ENCODE data around the gene PLSCR2. TPM values are rescaled to one million over a fixed set of nuclear protein-coding genes. Genes with fewer than 3 reads are reported as not detected.

Gene PLSCR2
- total and polyA plus RNA-seq, 4 donors = 0.25 TPM; not detected in 3

GRCh38 chr3:146449613-146450012 lies 19.7 kb downstream of the PLSCR2 start:
- no peak for TF ChIP-seq HNF4G (IDR thresholded peaks at IDR 0.05)
- TF ChIP-seq ZBTB33 (IDR thresholded peaks at IDR 0.05) = no peak
- TF ChIP-seq CTCF (IDR thresholded peaks at IDR 0.05; ENCODE audit: low read depth, low read length, missing input control) = no peak
- no peak for TF ChIP-seq RAD21 (IDR thresholded peaks at IDR 0.05)
- no peak for TF ChIP-seq YY1 (IDR thresholded peaks at IDR 0.05)
- no peak for TF ChIP-seq RXRA (IDR thresholded peaks at IDR 0.05)
- TF ChIP-seq MAX (IDR thresholded peaks at IDR 0.05) = no peak
- TF ChIP-seq NR2F2 (IDR thresholded peaks at IDR 0.05) = no peak
- TF ChIP-seq GABPA (IDR thresholded peaks at IDR 0.05 in 1 of 2, conservative IDR thresholded peaks at IDR 0.05 in 1 of 2) = no peak
- no peak for TF ChIP-seq REST (IDR thresholded peaks at IDR 0.05)
- no peak for TF ChIP-seq HNF4A (conservative IDR thresholded peaks at IDR 0.05)
- no peak for TF ChIP-seq ATF3 (IDR thresholded peaks at IDR 0.05)
- no peak for TF ChIP-seq TAF1 (conservative IDR thresholded peaks at IDR 0.05)
- TF ChIP-seq EGR1 (IDR thresholded peaks at IDR 0.05; ENCODE audit: low read depth in 2 of 2) = no peak
- TF ChIP-seq JUND (IDR thresholded peaks at IDR 0.05) = no peak
- no peak for TF ChIP-seq FOXA1 (IDR thresholded peaks at IDR 0.05)
- no peak for TF ChIP-seq SP1 (IDR thresholded peaks at IDR 0.05)
- Histone ChIP-seq H3K9me3 (ENCODE audit: control insufficient read depth in 4 of 4, low read length in 3 of 4) (peaks cover 5 to 15% (median 8%) of the 10 kb centered on the region in 4 donors), H3K4me1 (ENCODE audit: control insufficient read depth in 4 of 4, insufficient read depth in 4 of 4, low read length in 3 of 4) (no peaks in the 10 kb centered on the region), H3K27ac (ENCODE audit: low read depth in 1 of 2, low read length in 2 of 2) (no peak overlapping the region), H3K9ac (ENCODE audit: low read depth in 1 of 2, low read length in 2 of 2) (no peak overlapping the region), H3K4me3 (ENCODE audit: low read depth in 1 of 3, low read length in 3 of 3) (no peak overlapping the region), H3K27me3 (ENCODE audit: control insufficient read depth in 4 of 4, insufficient read depth in 4 of 4, low read length in 3 of 4) (no peaks in the 10 kb centered on the region), H3K36me3 (ENCODE audit: control insufficient read depth in 4 of 4, insufficient read depth in 3 of 4, low read depth in 1 of 4, low read length in 3 of 4) (no peaks in the 10 kb centered on the region)
- DNase-seq (ENCODE audit: low spot score) = no peak

- DNase-seq (ENCODE audit: low spot score) = no peak
- no peak overlapping the region for H3K27ac ChIP-seq (ENCODE audit: low read depth in 1 of 2, low read length in 2 of 2)
- 73% methylated on average over 1 of the region's 1 CpG for WGBS
- peaks cover 5 to 15% (median 8%) of the 10 kb centered on the region in 4 donors for H3K9me3 ChIP-seq (ENCODE audit: control insufficient read depth in 4 of 4, low read length in 3 of 4)
- H3K4me1 ChIP-seq (ENCODE audit: control insufficient read depth in 4 of 4, insufficient read depth in 4 of 4, low read length in 3 of 4) = no peaks in the 10 kb centered on the region
- no peak overlapping the region for H3K4me3 ChIP-seq (ENCODE audit: low read depth in 1 of 3, low read length in 3 of 3)
- H3K9ac ChIP-seq (ENCODE audit: low read depth in 1 of 2, low read length in 2 of 2) = no peak overlapping the region
- H3K27me3 ChIP-seq (ENCODE audit: control insufficient read depth in 4 of 4, insufficient read depth in 4 of 4, low read length in 3 of 4) = no peaks in the 10 kb centered on the region
- no peak for TF ChIP-seq REST (IDR thresholded peaks at IDR 0.05)
- no peak for TF ChIP-seq NR2F2 (IDR thresholded peaks at IDR 0.05)
- H3K36me3 ChIP-seq (ENCODE audit: control insufficient read depth in 4 of 4, insufficient read depth in 3 of 4, low read depth in 1 of 4, low read length in 3 of 4) = no peaks in the 10 kb centered on the region
Measured at GRCh38 chr3:146449076-146449475, 20.3 kb downstream of the PLSCR2 start.

Data from liver (tissue), 9 donors.